ENCODE results near the gene USP20. TPM values are rescaled to one million over a fixed set of nuclear protein-coding genes. Genes with fewer than 3 reads are reported as not detected.
A peak's percentile ranks its signal among the peaks of the same experiment; 100 is the strongest.

Gene USP20
- total RNA-seq, 6 experiments from 2014 or later: 7.5 to 14.0 (median 10.8) TPM

- Histone ChIP-seq H3K36me3 (peaks cover under 1 to 25% (median 5%) of the 10 kb centered on the region in 4 donors), H3K9me3 (no peaks in the 10 kb centered on the region), H3K27ac (peak overlapping the region in 1 of 3 donors; percentile 87), H3K4me1 (peaks cover 0 to 19% (median 6%) of the 10 kb centered on the region in 4 donors), H3K4me3 (no peak overlapping the region), H3K27me3 (no peaks in the 10 kb centered on the region)
- 100% methylated on average over 1 of the region's 9 CpGs for WGBS (ENCODE audit: insufficient coverage, low coverage, low lambda C conversion rate, missing lambda C conversion rate)
- TF ChIP-seq CTCF (IDR thresholded peaks at IDR 0.05) (no peak), POLR2A (IDR thresholded peaks at IDR 0.05) (no peak)
- ATAC-seq: no peak
- no peak for DNase-seq
- intact Hi-C loops (cut with DNase I): no loop called here
Measured at GRCh38 chr9:129812385-129812784, 22.9 kb upstream of the USP20 start.

- ATAC-seq (no peak), DNase-seq (no peak)
- Histone ChIP-seq H3K9me3 (no peaks in the 10 kb centered on the region), H3K36me3 (peaks cover 0 to 34% (median 5%) of the 10 kb centered on the region in 4 donors), H3K4me1 (peaks cover 0 to 19% (median 6%) of the 10 kb centered on the region in 4 donors), H3K4me3 (no peak overlapping the region), H3K27ac (no peak overlapping the region), H3K27me3 (no peaks in the 10 kb centered on the region)
- intact Hi-C loops (cut with DNase I): no loop called here
- WGBS (ENCODE audit: insufficient coverage, low coverage, low lambda C conversion rate, missing lambda C conversion rate): 75% methylated on average over 8 of the region's 9 CpGs
- TF ChIP-seq CTCF (IDR thresholded peaks at IDR 0.05): no peak
- no peak for TF ChIP-seq POLR2A (IDR thresholded peaks at IDR 0.05)
Measured at GRCh38 chr9:129813661-129814060, 21.6 kb upstream of the USP20 start.

GRCh38 chr9:129814432-129815223 is 20.6 kb upstream of the USP20 start:
- DNase-seq (no peak), ATAC-seq (peak in 1 of 4 donors; percentile 12)
- no peak overlapping the region for H3K27ac ChIP-seq
- TF ChIP-seq CTCF (IDR thresholded peaks at IDR 0.05) (no peak), POLR2A (IDR thresholded peaks at IDR 0.05) (no peak)
- H3K4me3 ChIP-seq: no peak overlapping the region
- H3K27me3 ChIP-seq: no peaks in the 10 kb centered on the region
- intact Hi-C loops (cut with DNase I): no loop called here
- no peaks in the 10 kb centered on the region for H3K9me3 ChIP-seq
- H3K4me1 ChIP-seq: peaks cover 0 to 19% (median 6%) of the 10 kb centered on the region in 4 donors
- WGBS (ENCODE audit: insufficient coverage, low coverage, low lambda C conversion rate, missing lambda C conversion rate): 84% methylated on average over 6 of the region's 17 CpGs
- peaks cover 0 to 31% (median 3%) of the 10 kb centered on the region in 4 donors for H3K36me3 ChIP-seq

- no peak overlapping the region for H3K4me3 ChIP-seq
- H3K27me3 ChIP-seq: no peaks in the 10 kb centered on the region
- ATAC-seq (no peak), DNase-seq (no peak)
- H3K27ac ChIP-seq: no peak overlapping the region
- WGBS (ENCODE audit: insufficient coverage, low coverage, low lambda C conversion rate, missing lambda C conversion rate): 75% methylated on average over 2 of the region's 11 CpGs
- TF ChIP-seq CTCF (IDR thresholded peaks at IDR 0.05) (no peak), POLR2A (IDR thresholded peaks at IDR 0.05) (no peak)
- H3K36me3 ChIP-seq: peaks cover 0 to 31% (median 4%) of the 10 kb centered on the region in 4 donors
- H3K4me1 ChIP-seq: peaks cover 0 to 19% (median 6%) of the 10 kb centered on the region in 4 donors
- intact Hi-C loops (cut with DNase I): no loop called here
- no peaks in the 10 kb centered on the region for H3K9me3 ChIP-seq
Measured at GRCh38 chr9:129815278-129815677, 20.0 kb upstream of the USP20 start.
